ENCODE results near the gene PRR7.

- TF ChIP-seq CTCF (conservative IDR thresholded peaks at IDR 0.05; ENCODE audit: low read depth, low read length) (no peak), EZH2 (IDR thresholded peaks at IDR 0.05; ENCODE audit: low read length, unreplicated experiment) (no peak), EZH2phosphoT487 (IDR thresholded peaks at IDR 0.05; ENCODE audit: borderline replicate concordance, low read length) (no peak)
These were observed 6.2 kb upstream of the PRR7 start for GRCh38 chr5:177440211-177440989.
